ENCODE results near the gene JTB. TPM values are rescaled to one million over a fixed set of nuclear protein-coding genes. Genes with fewer than 3 reads are reported as not detected.
A peak's percentile ranks its signal among the peaks of the same experiment; 100 is the strongest.

JTB gene
- total RNA-seq, 6 experiments from 2014 or later = 55.8 to 169 (median 90.9) TPM

GRCh38 chr1:153967107-153967999 lies 10.1 kb downstream of the JTB start, which contains the start of gene CREB3L4:
CREB3L4 (plus strand) TSS chr1:153967902; CDS start chr1:153968526, 624 bp downstream.
- Histone ChIP-seq H3K27ac (peak within 1 kb of the TSS; percentile 83 to 97 (median 91)), H3K9me3 (no peaks in the 10 kb centered on the region), H3K4me3 (peak within 1 kb of the TSS; percentile 44 to 65 (median 63)), H3K27me3 (no peaks in the 10 kb centered on the region), H3K4me1 (peaks cover 0 to 25% (median 9%) of the 10 kb centered on the region in 4 donors), H3K36me3 (no peaks in the 10 kb centered on the region)
- 0% methylated on average over 24 of the region's 60 CpGs for WGBS (ENCODE audit: insufficient coverage, low coverage, low lambda C conversion rate, missing lambda C conversion rate)
- DNase-seq (peak; percentile 94 to 97 (median 96)), ATAC-seq (peak; percentile 72 to 86 (median 81))
- intact Hi-C loops (cut with DNase I) = no loop called here
- TF ChIP-seq POLR2A (IDR thresholded peaks at IDR 0.05) (peak; percentile 91), CTCF (IDR thresholded peaks at IDR 0.05) (peak in 3 of 4 donors; percentile 51 to 58 (median 54))

GRCh38 chr1:153963850-153964331 lies 13.6 kb downstream of the JTB start:
- peak in 1 of 4 donors; percentile 1 for ATAC-seq
- Histone ChIP-seq H3K36me3 (peaks cover 0 to 5% (median 1%) of the 10 kb centered on the region in 4 donors), H3K9me3 (no peaks in the 10 kb centered on the region), H3K27me3 (no peaks in the 10 kb centered on the region), H3K27ac (peak overlapping the region; percentile 88 to 95 (median 92)), H3K4me3 (peak overlapping the region; percentile 70 to 88 (median 75)), H3K4me1 (peaks cover 0 to 36% (median 12%) of the 10 kb centered on the region in 4 donors)
- intact Hi-C loops (cut with DNase I) = no loop called here
- TF ChIP-seq CTCF (IDR thresholded peaks at IDR 0.05) (no peak), POLR2A (IDR thresholded peaks at IDR 0.05) (no peak)
- WGBS (ENCODE audit: insufficient coverage, low coverage, low lambda C conversion rate, missing lambda C conversion rate) = 1% methylated on average over 11 of the region's 22 CpGs
- peak in 2 of 3 donors; percentile 52 to 61 for DNase-seq

GRCh38 chr1:153963030-153963849 lies 14.2 kb downstream of the JTB start, which contains the start of gene SLC39A1:
SLC39A1 (minus strand) TSS chr1:153963537; CDS start chr1:153962715, 822 bp downstream.
- no peaks in the 10 kb centered on the region for H3K27me3 ChIP-seq
- H3K4me1 ChIP-seq = peaks cover 0 to 38% (median 10%) of the 10 kb centered on the region in 4 donors
- peaks cover 0 to 5% (median 1%) of the 10 kb centered on the region in 4 donors for H3K36me3 ChIP-seq
- ATAC-seq (peak; percentile 76 to 84 (median 79)), DNase-seq (peak; percentile 99 to 100 (median 99))
- intact Hi-C loops (cut with DNase I) = no loop called here
- no peaks in the 10 kb centered on the region for H3K9me3 ChIP-seq
- H3K27ac ChIP-seq = peak within 1 kb of the TSS; percentile 88 to 95 (median 92)
- TF ChIP-seq POLR2A (IDR thresholded peaks at IDR 0.05) = peak; percentile 84
- no peak for TF ChIP-seq CTCF (IDR thresholded peaks at IDR 0.05)
- H3K4me3 ChIP-seq = peak within 1 kb of the TSS; percentile 70 to 88 (median 75)
- WGBS (ENCODE audit: insufficient coverage, low coverage, low lambda C conversion rate, missing lambda C conversion rate) = 0% methylated on average over 19 of the region's 54 CpGs
